Stimulated activated CD4-positive, alpha-beta T cell treated with anti-CD3 and anti-CD28 coated beads, Interleukin-4, amount 100 ng/mL, for 24 hours (primary cell): ENCODE data around the gene MRPS18A.
A peak's percentile ranks its signal among the peaks of the same experiment; 100 is the strongest.

Source experiments
- DNase-seq: peaks from one replicate; pipeline ENCODE4 v3.0.0-alpha.2; 2020

MRPS18A gene

GRCh38 chr6:43630980-43631619, 56.5 kb downstream of the MRPS18A start:
- no peak for DNase-seq

- peak; percentile 89 for DNase-seq
Observed at GRCh38 chr6:43629505-43630300, 57.9 kb downstream of the MRPS18A start.

DNA sequence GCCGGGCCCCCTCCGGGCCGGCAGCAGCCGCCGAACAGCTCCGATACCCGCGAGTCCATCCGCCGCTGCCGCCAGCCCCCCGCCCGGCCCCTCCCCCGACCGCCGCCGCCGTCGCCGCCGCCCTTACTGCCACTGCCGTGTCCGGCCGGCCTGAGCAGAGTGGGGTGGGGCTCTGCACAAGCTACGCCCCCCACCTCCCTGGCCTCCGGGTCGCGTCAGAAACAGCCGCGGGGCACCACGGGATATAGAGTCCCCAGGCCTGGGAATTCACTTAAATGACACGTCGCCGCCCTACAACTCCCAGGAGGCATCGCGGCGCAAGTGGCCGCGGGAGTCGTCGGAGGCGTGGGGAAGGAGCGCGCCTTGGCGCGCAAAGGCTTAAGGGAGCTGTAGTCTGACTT, 58.5 kb downstream of the MRPS18A start, which contains the start of gene GTPBP2:
Gene GTPBP2 (minus strand): TSS at position 161 of the 401 bp plus-strand sequence. CDS start 102 bp downstream, at position 59.
- peak; percentile 98 for DNase-seq

GRCh38 chr6:43628393-43629103, 59.0 kb downstream of the MRPS18A start:
- DNase-seq: peak; percentile 63

DNA sequence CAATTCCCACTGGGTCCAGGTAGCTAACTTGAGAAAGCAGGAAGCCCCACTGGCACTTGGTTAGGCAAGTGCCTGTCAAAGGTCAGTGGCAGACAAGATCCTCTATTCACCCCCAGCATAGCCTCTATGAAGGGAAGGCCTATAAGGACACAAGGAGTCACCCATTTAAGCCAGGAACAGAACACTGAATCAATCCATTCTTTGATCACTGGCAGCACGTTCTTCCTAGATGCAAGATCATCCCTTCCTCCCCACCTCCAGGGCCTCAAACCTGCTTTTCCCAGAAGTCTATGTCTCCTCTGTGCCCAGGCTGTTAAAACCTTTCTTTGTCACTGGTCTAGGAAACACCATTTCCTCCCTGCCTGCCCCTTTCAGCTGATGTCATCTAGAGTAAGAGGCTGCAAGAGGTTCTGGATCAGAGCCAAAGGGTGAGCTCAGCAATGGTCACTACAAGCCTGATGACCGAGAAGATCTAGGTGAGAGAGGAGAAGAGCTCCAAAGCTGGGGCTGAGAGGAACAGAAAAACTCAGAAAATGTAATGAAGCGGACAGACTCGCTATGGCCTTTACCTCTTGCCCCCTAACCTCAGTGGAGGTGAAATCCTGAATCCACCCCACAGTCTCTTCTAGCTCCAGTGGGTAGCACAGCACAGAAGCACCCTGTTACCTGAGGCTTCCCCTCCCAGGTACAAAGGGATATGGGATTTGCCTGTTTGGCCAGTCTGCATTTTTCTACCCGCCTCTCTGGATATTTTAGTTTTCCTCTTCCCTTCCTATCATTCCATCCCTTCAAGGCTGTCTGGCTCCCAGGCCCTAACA, 60.4 kb downstream of the MRPS18A start:
- no peak for DNase-seq

DNA sequence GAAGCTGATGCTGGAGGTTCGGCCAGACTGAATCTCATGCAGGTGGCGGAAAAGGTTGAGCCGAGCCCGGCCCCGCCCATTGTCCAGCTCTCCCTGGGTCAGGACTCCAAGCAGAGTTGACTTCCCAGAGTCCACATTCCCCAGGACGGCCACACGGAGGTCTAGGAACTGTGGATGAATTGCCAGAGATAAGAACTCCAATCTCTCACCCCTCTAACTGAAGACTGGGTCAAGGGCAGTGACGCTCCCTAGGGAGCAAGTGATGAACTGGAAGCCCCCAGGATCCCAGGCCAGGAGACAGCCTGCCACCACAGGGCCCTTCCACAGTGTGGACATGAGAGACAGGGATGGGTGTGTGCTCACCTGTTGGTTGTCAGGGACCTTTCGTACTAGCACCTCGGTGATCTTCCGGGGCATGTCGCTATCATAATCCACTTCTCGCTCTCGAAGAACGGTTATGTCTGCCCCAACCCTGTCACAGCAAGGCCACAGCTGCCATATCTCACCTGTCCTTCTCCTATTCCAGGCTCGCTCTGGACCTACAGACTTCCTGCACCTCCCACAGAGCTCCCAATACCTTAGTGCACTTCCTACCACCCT, 62.1 kb downstream of the MRPS18A start:
- DNase-seq: no peak

DNA sequence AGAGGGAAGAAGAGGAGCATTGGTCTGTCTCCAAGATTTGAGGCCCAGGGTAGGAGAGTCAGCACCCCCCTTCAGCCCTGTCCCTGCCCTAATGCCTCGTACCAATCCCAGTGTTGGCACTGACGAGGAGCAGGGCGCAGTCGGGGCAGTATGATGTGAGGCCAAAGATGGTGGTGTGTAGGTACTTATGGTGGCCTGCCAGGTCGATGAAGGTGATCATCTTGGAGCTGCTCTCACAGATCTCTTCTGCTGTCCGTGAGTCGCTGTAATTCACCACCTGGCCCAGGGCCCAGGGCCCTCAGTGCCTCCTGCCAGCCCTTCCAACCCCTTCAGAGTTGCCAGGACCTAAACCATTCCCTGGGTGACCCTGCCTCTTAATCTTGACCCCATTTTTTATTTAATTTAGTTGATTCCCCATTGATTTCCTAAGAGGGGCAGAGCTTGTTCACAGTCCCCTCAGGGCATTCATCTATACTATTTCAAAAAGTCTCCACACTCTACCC, 62.8 kb downstream of the MRPS18A start:
- no peak for DNase-seq

GRCh38 chr6:43623880-43624785, 63.5 kb downstream of the MRPS18A start:
- no peak for DNase-seq

- DNase-seq: no peak
Observed at GRCh38 chr6:43622541-43622940, 65.0 kb downstream of the MRPS18A start.

DNA sequence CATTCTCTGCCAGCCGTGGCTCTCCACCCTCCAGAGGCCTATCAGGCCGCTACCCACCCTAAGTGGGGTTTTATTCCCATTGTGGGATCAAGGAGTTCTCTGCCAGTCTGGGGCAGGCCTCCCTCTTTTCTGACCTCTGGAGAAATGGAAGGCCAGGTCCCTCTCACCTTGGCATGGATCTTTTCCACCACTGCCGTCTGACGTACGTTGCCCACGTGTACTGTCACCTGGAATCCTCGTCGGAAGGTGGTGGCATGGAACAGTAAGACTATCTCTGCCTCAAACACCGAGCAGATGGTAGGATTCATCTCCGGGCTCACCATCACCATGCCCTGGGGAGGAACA, 65.8 kb downstream of the MRPS18A start:
- no peak for DNase-seq
